GM13977 (cell line): ENCODE results near the gene ANKS3.

Experiments used
- DNase-seq: peaks from one replicate; pipeline ENCODE4 v3.0.0; 2012; ENCODE audit warnings: low spot score
- in situ Hi-C: fragments of 300-500 bp; cut with MboI; formaldehyde crosslinking; loops from one replicate; pipeline ENCODE4 v1.12.0; 2022; ENCODE audit warnings: low sequenced_read_pairs, low pct_unique_long_range_greater_than_20kb, mixed read lengths, inconsistent platforms; ENCODE audit not compliant: unreplicated experiment
- TF ChIP-seq, protein P1 (sequence below): IDR thresholded peaks from 2 replicates; pipeline ENCODE4 v1.5.1; 2012; ENCODE audit warnings: mild to moderate bottlenecking, control low read depth; ENCODE audit not compliant: insufficient read depth; ENCODE audit errors: extremely low read depth, missing control alignments

The ANKS3 gene

DNA sequence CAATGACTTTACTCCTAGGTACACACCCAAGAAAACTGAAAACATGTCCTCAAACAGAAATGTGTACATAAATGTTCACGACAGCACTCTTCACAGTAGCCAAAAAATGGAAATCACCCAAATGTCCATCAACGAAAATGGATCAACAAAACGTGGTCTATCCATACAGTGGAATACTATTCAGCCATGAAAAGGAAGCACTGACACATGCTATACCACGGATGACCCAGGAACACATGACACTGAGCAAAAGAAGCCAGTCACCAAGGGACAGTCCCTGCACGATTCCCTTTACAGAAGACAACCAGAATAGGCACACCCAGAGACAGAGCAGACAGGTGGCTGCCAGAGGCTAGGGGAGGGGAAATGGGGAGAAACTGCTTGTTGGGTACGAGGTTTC, 21.6 kb upstream of the ANKS3 start:
- no peak for DNase-seq
- TF ChIP-seq, protein P1, sequence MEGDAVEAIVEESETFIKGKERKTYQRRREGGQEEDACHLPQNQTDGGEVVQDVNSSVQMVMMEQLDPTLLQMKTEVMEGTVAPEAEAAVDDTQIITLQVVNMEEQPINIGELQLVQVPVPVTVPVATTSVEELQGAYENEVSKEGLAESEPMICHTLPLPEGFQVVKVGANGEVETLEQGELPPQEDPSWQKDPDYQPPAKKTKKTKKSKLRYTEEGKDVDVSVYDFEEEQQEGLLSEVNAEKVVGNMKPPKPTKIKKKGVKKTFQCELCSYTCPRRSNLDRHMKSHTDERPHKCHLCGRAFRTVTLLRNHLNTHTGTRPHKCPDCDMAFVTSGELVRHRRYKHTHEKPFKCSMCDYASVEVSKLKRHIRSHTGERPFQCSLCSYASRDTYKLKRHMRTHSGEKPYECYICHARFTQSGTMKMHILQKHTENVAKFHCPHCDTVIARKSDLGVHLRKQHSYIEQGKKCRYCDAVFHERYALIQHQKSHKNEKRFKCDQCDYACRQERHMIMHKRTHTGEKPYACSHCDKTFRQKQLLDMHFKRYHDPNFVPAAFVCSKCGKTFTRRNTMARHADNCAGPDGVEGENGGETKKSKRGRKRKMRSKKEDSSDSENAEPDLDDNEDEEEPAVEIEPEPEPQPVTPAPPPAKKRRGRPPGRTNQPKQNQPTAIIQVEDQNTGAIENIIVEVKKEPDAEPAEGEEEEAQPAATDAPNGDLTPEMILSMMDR, result no peak
- in situ Hi-C loops, result no loop called here

- DNase-seq, result no peak
- TF ChIP-seq, protein P1, result no peak
- in situ Hi-C loops, result no loop called here
Measured at GRCh38 chr16:4754865-4755264, 20.8 kb upstream of the ANKS3 start.

DNA sequence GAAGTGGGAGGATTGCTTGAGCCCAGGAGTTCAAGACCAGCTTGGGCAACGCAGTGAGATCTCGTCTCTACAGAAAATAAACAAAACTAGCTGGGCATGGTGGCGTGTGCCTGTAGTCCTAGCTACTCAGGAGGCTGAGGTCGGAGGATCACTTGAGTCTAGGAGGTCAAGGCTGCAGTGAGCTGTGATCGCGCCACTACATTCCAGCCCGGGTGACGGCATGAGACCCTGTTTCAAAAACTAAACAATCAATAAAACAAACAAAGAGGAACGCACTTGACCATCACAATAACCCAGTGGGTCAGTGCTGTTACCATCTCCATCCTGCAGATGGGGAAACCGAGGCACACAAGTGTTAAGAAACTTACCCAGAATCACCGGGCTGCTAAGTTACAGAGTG, 19.2 kb upstream of the ANKS3 start:
- in situ Hi-C loops, result no loop called here
- no peak for DNase-seq
- TF ChIP-seq, protein P1, result no peak

- in situ Hi-C loops, result no loop called here
- no peak for DNase-seq
- TF ChIP-seq, protein P1, result no peak
Measured at GRCh38 chr16:4752351-4753100, 18.5 kb upstream of the ANKS3 start.

DNA sequence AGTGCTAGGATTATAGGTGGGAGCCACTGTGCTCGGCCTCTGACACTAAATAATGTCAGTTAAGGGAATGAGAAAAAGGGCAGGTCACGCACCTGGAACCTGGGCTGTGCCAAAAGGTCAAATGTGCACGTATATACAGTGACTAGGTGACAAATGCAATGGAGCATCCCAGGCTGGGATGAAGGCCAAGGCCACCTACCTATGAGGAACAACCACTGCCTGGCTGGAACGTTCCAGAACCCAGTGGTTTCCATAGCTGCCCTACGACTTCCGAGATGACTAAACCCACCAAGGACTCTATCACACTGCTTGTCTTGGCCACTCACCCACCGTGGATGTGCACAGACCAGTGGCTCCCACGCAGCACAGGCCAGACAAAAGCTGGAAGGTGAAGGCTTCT, 16.8 kb upstream of the ANKS3 start:
- in situ Hi-C loops, result no loop called here
- TF ChIP-seq, protein P1, result no peak
- DNase-seq, result no peak

DNA sequence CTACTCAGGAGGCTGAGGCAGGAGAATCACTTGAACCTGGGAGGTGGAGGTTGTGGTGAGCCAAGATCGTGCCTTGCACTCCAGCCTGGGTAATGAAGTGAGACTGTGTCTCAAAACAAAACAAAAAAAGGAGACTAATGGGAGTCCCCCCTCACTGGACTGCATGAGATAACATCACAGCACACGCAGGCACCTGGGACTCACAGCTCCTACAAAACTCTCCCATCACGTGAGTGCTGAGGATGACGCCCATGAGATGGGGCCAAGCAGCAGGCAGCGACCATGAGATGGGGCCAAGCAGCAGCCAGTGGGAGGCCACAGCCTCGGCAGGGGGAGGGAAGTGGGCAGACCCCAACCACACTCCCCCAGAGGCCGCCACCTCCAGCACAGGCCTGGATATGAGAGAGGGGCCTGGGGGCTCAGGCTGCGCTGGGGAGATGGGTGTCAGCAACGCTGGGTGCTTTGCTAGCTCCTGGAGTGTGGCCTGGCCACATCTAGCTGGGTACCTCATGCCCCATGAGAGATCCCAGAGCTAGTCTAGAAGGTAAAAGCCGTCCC, 15.7 kb upstream of the ANKS3 start:
- TF ChIP-seq, protein P1, result no peak
- peak; percentile 75 for DNase-seq
- in situ Hi-C loops, result loop anchor here (25.0 kb wide), 1 partner anchor 313 kb away; the partner anchor contains the start of genes ALG1 and C16orf89
